HG02943 (cell line): Measurements from ENCODE around the gene DNAJC2.
"Not testable (repeated sequence)": the region's sequence is repeated elsewhere in the genome, so short reads cannot be mapped to it uniquely, and the experiment has no call there.

ENCODE experiments used
- ATAC-seq: cut with Tn5 transposase; IDR thresholded peaks from one replicate; pipeline ENCODE4 v1.9.1; 2021; ENCODE audit warnings: mild to moderate bottlenecking, low read depth, moderate library complexity; ENCODE audit not compliant: unreplicated experiment

Gene DNAJC2

DNA sequence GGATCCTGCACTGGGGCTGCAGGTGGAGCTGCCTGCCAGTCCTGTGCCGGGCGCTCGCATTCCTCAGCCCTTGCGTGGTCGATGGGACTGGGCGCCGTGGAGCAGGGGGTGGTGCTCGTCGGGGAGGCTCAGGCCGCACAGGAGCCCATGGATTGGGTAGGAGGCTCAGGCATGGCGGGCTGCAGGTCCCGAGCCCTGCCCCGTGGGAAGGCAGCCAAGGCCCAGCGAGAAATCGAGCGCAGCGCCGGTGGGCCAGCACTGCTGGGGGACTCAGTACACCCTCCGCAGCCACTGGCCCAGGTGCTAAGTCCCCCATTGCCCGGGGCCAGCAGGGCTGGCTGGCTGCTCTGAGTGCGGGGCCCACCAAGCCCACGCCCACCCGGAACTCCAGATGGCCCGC, 69.7 kb downstream of the DNAJC2 start:
- not testable (repeated sequence) for ATAC-seq

DNA sequence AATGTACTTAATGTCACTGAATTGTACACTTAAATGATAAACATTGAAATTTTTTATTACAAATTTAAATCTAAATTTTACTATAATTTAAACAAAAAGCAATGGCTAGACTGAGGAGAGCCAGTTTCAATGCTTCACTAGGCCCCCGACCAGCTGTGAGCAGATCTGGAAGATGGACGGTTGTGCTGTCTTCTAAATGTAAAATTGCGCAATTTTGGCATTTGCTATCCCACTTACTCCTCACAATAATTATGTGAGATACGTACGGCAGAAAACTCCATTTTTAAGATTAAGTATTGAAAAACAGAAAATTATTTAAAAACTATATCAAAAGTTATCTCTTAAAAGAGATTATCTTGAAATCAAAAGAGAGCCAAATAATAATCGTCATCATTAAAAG, 71.2 kb downstream of the DNAJC2 start:
- not testable (repeated sequence) for ATAC-seq

DNA sequence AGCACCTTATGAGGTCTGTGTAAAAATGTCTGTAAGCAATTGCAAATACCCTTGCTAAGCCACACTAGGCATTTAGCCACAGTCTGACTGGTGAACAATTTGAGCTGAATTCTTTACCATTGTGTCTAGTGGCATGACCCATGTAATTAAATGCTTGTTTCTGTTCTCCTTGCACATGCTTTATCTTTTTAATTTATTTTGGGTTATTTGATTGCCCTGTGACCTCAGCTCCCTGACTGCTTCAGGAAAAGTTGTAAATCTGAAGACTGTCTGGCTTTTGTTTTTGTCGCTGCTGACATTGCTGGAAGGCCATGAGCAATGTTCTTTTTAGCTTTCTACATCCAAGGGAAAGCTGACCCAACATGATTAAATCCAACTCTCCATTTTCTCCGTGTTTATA, 78.3 kb downstream of the DNAJC2 start:
- not testable (repeated sequence) for ATAC-seq

DNA sequence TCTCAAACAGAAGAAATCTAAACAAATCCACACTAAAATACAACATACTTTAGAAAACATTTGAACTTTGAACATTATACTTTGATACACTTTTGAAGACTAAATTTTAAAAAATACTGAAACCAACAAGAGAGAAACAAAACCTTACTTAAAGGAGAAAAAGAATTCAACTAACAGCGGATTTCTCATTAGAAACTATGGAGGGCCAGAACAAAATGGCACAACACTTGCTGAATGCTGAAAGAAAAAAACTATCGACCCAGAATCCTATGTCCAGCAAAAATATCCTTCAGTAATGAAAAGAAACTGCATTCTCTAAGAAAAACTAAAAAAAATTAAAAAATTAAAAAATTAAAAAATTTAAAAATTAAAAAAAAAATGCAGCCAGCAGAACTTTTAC, 80.5 kb downstream of the DNAJC2 start:
- ATAC-seq, result not testable (repeated sequence)
